Measurements from ENCODE around the gene CENPP. TPM values are rescaled to one million over a fixed set of nuclear protein-coding genes. Genes with fewer than 3 reads are reported as not detected.

CENPP gene
- total RNA-seq, 3 donors from 2014 or later (not counting 1 experiment from before 2014, with no cell fraction given), result 10.3 to 14.5 (median 12.1) TPM

DNA sequence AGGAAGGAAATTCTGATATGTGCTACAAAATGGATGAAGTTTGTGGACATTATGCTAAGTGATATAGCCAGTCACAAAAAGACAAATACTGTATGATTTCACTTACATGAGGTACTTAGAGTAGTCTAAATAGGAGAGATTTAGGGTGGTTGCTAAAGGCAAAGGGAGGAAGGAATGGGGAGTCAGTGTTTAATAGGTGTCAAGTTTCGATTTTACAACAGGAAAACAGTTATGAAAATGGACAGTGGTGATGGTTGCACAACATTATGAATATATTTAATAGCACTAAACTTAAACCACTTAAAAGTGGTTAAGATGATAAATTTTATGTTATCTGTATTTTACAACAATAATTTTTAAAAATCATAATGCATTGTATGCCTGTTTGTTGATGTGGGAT lies 250.4 kb downstream of the CENPP start:
- peaks cover 2 to 3% of the 10 kb centered on the region in 2 donors for H3K9me3 Mint-ChIP-seq
- H3K27me3 ChIP-seq (ENCODE audit: control insufficient read depth, insufficient read depth, low read length), result no peaks in the 10 kb centered on the region
- no peak overlapping the region for H3K27ac Mint-ChIP-seq
- intact Hi-C loops (cut with micrococcal nuclease), result no loop called here
- H3K27me3 Mint-ChIP-seq (ENCODE audit: low read depth in 2 of 2), result no peaks in the 10 kb centered on the region
- 89% methylated on average over 1 of the region's 1 CpG for WGBS (ENCODE audit: insufficient coverage)
- no peaks in the 10 kb centered on the region for H3K4me1 Mint-ChIP-seq
- H3K9me3 ChIP-seq (ENCODE audit: control insufficient read depth, insufficient read depth, low read length), result no peaks in the 10 kb centered on the region
- H3K27ac ChIP-seq (ENCODE audit: low read length), result no peak overlapping the region
- no peaks in the 10 kb centered on the region for H3K36me3 Mint-ChIP-seq
- no peak overlapping the region for H3K4me3 Mint-ChIP-seq
- TF ChIP-seq, protein P1, sequence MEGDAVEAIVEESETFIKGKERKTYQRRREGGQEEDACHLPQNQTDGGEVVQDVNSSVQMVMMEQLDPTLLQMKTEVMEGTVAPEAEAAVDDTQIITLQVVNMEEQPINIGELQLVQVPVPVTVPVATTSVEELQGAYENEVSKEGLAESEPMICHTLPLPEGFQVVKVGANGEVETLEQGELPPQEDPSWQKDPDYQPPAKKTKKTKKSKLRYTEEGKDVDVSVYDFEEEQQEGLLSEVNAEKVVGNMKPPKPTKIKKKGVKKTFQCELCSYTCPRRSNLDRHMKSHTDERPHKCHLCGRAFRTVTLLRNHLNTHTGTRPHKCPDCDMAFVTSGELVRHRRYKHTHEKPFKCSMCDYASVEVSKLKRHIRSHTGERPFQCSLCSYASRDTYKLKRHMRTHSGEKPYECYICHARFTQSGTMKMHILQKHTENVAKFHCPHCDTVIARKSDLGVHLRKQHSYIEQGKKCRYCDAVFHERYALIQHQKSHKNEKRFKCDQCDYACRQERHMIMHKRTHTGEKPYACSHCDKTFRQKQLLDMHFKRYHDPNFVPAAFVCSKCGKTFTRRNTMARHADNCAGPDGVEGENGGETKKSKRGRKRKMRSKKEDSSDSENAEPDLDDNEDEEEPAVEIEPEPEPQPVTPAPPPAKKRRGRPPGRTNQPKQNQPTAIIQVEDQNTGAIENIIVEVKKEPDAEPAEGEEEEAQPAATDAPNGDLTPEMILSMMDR (IDR thresholded peaks at IDR 0.05), result no peak
- H3K4me3 ChIP-seq (ENCODE audit: low read length), result no peak overlapping the region
- H3K36me3 ChIP-seq (ENCODE audit: control insufficient read depth, insufficient read depth, low read length), result no peaks in the 10 kb centered on the region
- ATAC-seq (no peak), DNase-seq (no peak)
- no peaks in the 10 kb centered on the region for H3K4me1 ChIP-seq (ENCODE audit: control insufficient read depth, insufficient read depth, low read length)

DNA sequence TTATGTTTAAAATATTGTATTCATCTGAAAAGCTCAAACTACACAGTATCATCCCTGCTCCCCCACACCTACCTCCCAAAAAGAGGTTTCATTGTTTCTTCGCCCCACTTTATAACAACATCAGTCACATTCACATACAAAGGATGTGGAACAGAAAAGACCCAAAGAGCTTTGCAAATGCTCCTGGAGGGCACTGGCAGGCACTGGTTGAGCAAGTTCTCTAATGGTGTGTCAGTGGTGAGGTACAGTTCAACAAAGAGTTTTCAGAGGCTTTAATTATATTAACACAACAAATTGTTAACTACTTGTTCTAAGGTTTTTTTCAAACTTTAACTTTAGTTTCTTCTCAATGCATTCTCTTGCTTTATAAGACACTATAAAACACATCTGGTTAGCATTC lies 264.2 kb downstream of the CENPP start:
- DNase-seq, result no peak
- Mint-ChIP-seq H3K27me3 (ENCODE audit: low read depth in 2 of 2) (no peaks in the 10 kb centered on the region), H3K36me3 (no peaks in the 10 kb centered on the region), H3K4me3 (no peak overlapping the region), H3K4me1 (no peaks in the 10 kb centered on the region), H3K9me3 (no peaks in the 10 kb centered on the region), H3K27ac (no peak overlapping the region)
- no peaks in the 10 kb centered on the region for H3K9me3 ChIP-seq (ENCODE audit: control insufficient read depth, insufficient read depth, low read length)
- intact Hi-C loops (cut with micrococcal nuclease), result no loop called here
- no peaks in the 10 kb centered on the region for H3K36me3 ChIP-seq (ENCODE audit: control insufficient read depth, insufficient read depth, low read length)
- H3K27ac ChIP-seq (ENCODE audit: low read length), result no peak overlapping the region
- no peak for ATAC-seq
- no peaks in the 10 kb centered on the region for H3K4me1 ChIP-seq (ENCODE audit: control insufficient read depth, insufficient read depth, low read length)
- TF ChIP-seq, protein P1 (IDR thresholded peaks at IDR 0.05), result no peak
- WGBS (ENCODE audit: insufficient coverage), result 90% methylated on average over 1 of the region's 1 CpG
- no peak overlapping the region for H3K4me3 ChIP-seq (ENCODE audit: low read length)
- no peaks in the 10 kb centered on the region for H3K27me3 ChIP-seq (ENCODE audit: control insufficient read depth, insufficient read depth, low read length)

DNA sequence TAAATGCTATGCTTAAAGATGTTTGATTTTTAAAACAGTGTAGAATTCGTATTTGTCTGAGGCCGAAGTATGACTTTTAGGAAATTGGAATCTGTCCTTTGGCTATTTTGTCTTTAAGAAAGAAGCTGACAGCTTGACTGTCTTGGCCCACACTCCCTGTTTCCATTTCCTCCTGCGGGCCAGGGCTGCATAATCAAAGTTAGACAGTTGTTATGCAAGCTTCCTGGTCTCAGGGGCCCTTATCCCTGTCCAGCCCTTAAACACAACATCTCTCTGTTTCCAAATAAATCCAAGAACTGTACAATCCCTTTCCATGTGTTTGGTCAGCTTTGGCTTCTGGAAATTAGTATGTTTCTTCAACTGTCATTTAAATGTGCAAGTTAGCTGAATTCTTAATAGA lies 264.6 kb downstream of the CENPP start:
- Mint-ChIP-seq H3K36me3 (no peaks in the 10 kb centered on the region), H3K4me3 (no peak overlapping the region), H3K27ac (no peak overlapping the region), H3K9me3 (no peaks in the 10 kb centered on the region), H3K4me1 (no peaks in the 10 kb centered on the region), H3K27me3 (ENCODE audit: low read depth in 2 of 2) (no peaks in the 10 kb centered on the region)
- H3K4me3 ChIP-seq (ENCODE audit: low read length), result no peak overlapping the region
- ATAC-seq, result no peak
- no peak overlapping the region for H3K27ac ChIP-seq (ENCODE audit: low read length)
- H3K9me3 ChIP-seq (ENCODE audit: control insufficient read depth, insufficient read depth, low read length), result no peaks in the 10 kb centered on the region
- no peak for DNase-seq
- H3K36me3 ChIP-seq (ENCODE audit: control insufficient read depth, insufficient read depth, low read length), result no peaks in the 10 kb centered on the region
- 26% methylated on average over 3 of the region's 3 CpGs for WGBS (ENCODE audit: insufficient coverage)
- intact Hi-C loops (cut with micrococcal nuclease), result no loop called here
- TF ChIP-seq, protein P1 (IDR thresholded peaks at IDR 0.05), result no peak
- H3K4me1 ChIP-seq (ENCODE audit: control insufficient read depth, insufficient read depth, low read length), result no peaks in the 10 kb centered on the region
- no peaks in the 10 kb centered on the region for H3K27me3 ChIP-seq (ENCODE audit: control insufficient read depth, insufficient read depth, low read length)

DNA sequence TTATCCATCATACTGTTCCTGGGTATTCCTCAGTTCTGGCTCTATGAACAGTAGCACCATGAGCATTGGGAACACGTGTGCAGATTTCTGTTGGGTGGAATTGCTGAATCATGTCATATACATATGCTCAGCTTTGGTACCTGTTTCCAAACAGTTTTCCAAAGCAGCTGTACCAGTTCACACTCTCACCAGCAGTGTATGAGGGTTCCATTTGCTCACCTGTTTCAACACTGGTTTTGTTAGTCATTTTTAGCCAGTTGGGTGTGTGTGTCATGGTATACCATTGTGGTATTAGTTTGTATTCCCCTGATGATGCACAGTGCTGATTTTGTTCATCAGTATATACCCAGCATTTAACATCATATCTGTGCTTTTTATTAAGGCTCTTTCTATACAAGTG lies 266.8 kb downstream of the CENPP start:
- intact Hi-C loops (cut with micrococcal nuclease), result no loop called here
- Histone ChIP-seq H3K27me3 (ENCODE audit: control insufficient read depth, insufficient read depth, low read length) (no peaks in the 10 kb centered on the region), H3K36me3 (ENCODE audit: control insufficient read depth, insufficient read depth, low read length) (no peaks in the 10 kb centered on the region), H3K9me3 (ENCODE audit: control insufficient read depth, insufficient read depth, low read length) (no peaks in the 10 kb centered on the region), H3K27ac (ENCODE audit: low read length) (no peak overlapping the region), H3K4me1 (ENCODE audit: control insufficient read depth, insufficient read depth, low read length) (no peaks in the 10 kb centered on the region), H3K4me3 (ENCODE audit: low read length) (no peak overlapping the region)
- no peaks in the 10 kb centered on the region for H3K27me3 Mint-ChIP-seq (ENCODE audit: low read depth in 2 of 2)
- DNase-seq, result no peak
- no peaks in the 10 kb centered on the region for H3K4me1 Mint-ChIP-seq
- TF ChIP-seq, protein P1 (IDR thresholded peaks at IDR 0.05), result no peak
- no peaks in the 10 kb centered on the region for H3K9me3 Mint-ChIP-seq
- no peaks in the 10 kb centered on the region for H3K36me3 Mint-ChIP-seq
- peak in 1 of 3 donors; percentile 32 for ATAC-seq
- H3K4me3 Mint-ChIP-seq, result no peak overlapping the region
- H3K27ac Mint-ChIP-seq, result no peak overlapping the region
- 82% methylated on average over 1 of the region's 1 CpG for WGBS (ENCODE audit: insufficient coverage)

Data from natural killer cell (primary cell).